ENCODE results near the gene ATPAF2. TPM values are rescaled to one million over a fixed set of nuclear protein-coding genes. Genes with fewer than 3 reads are reported as not detected.

Gene ATPAF2
- total and polyA plus RNA-seq, 4 donors = 12.9 to 20.1 (median 16.8) TPM

- TF ChIP-seq YY1 (IDR thresholded peaks at IDR 0.05) (no peak), NR2F2 (IDR thresholded peaks at IDR 0.05) (no peak), HNF4G (IDR thresholded peaks at IDR 0.05) (no peak), FOXA2 (IDR thresholded peaks at IDR 0.05) (no peak), REST (IDR thresholded peaks at IDR 0.05) (no peak), ATF3 (IDR thresholded peaks at IDR 0.05) (no peak), SP1 (IDR thresholded peaks at IDR 0.05) (no peak), TAF1 (conservative IDR thresholded peaks at IDR 0.05) (no peak), FOXA1 (IDR thresholded peaks at IDR 0.05) (no peak)
- no peak for DNase-seq (ENCODE audit: low spot score)
- 90% methylated on average over 4 of the region's 4 CpGs for WGBS
Observed at GRCh38 chr17:18084256-18084655, 45.3 kb upstream of the ATPAF2 start.

DNA sequence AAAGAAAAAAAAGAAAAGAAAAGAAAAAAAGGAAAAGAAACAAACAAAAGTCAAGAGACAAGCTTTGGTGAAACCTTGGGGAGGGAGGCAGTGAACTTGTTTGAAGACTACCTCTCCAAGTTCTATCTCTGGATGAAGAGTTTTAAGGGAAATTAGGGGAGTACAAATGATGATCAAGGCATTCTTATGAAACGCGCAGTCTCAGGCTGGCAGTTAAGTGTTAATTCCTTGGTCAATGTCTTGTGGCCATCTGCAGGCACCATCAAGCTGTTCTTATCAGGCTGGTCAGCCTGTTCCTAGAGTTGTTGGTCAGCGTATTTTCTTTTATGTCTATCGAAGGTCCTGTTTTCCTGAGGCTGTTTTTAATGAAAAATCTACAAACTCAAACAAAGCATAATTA is 40.6 kb upstream of the ATPAF2 start:
- no peaks in the 10 kb centered on the region for H3K27me3 ChIP-seq (ENCODE audit: control insufficient read depth in 4 of 4, insufficient read depth in 4 of 4, low read length in 3 of 4)
- no peaks in the 10 kb centered on the region for H3K4me1 ChIP-seq (ENCODE audit: control insufficient read depth in 4 of 4, insufficient read depth in 4 of 4, low read length in 3 of 4)
- TF ChIP-seq HNF4A (conservative IDR thresholded peaks at IDR 0.05) = no peak
- TF ChIP-seq TAF1 (conservative IDR thresholded peaks at IDR 0.05) = no peak
- TF ChIP-seq RXRA (IDR thresholded peaks at IDR 0.05) = no peak
- TF ChIP-seq FOXA1 (IDR thresholded peaks at IDR 0.05) = no peak
- TF ChIP-seq RAD21 (IDR thresholded peaks at IDR 0.05) = no peak
- no peak for TF ChIP-seq FOXA2 (IDR thresholded peaks at IDR 0.05)
- no peak for TF ChIP-seq GABPA (IDR thresholded peaks at IDR 0.05 in 1 of 2, conservative IDR thresholded peaks at IDR 0.05 in 1 of 2)
- TF ChIP-seq, protein P1, sequence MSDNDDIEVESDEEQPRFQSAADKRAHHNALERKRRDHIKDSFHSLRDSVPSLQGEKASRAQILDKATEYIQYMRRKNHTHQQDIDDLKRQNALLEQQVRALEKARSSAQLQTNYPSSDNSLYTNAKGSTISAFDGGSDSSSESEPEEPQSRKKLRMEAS (IDR thresholded peaks at IDR 0.05) = no peak
- TF ChIP-seq NR2F2 (IDR thresholded peaks at IDR 0.05) = no peak
- H3K36me3 ChIP-seq (ENCODE audit: control insufficient read depth in 4 of 4, insufficient read depth in 3 of 4, low read depth in 1 of 4, low read length in 3 of 4) = no peaks in the 10 kb centered on the region
- 67% methylated on average over 4 of the region's 4 CpGs for WGBS
- no peak overlapping the region for H3K9ac ChIP-seq (ENCODE audit: low read depth in 1 of 2, low read length in 2 of 2)
- H3K4me3 ChIP-seq (ENCODE audit: low read depth in 1 of 3, low read length in 3 of 3) = no peak overlapping the region
- no peak for DNase-seq (ENCODE audit: low spot score)
- no peak overlapping the region for H3K27ac ChIP-seq (ENCODE audit: low read depth in 1 of 2, low read length in 2 of 2)
- no peaks in the 10 kb centered on the region for H3K9me3 ChIP-seq (ENCODE audit: control insufficient read depth in 4 of 4, low read length in 3 of 4)

More at GRCh38 chr17:18084256-18084655, 45.3 kb upstream of the ATPAF2 start:
- peaks cover 3 to 11% (median 9%) of the 10 kb centered on the region in 4 donors for H3K4me1 ChIP-seq (ENCODE audit: control insufficient read depth in 4 of 4, insufficient read depth in 4 of 4, low read length in 3 of 4)
- H3K27me3 ChIP-seq (ENCODE audit: control insufficient read depth in 4 of 4, insufficient read depth in 4 of 4, low read length in 3 of 4) = no peaks in the 10 kb centered on the region
- no peaks in the 10 kb centered on the region for H3K36me3 ChIP-seq (ENCODE audit: control insufficient read depth in 4 of 4, insufficient read depth in 3 of 4, low read depth in 1 of 4, low read length in 3 of 4)
- no peaks in the 10 kb centered on the region for H3K9me3 ChIP-seq (ENCODE audit: control insufficient read depth in 4 of 4, low read length in 3 of 4)
- H3K9ac ChIP-seq (ENCODE audit: low read depth in 1 of 2, low read length in 2 of 2) = no peak overlapping the region
- no peak overlapping the region for H3K4me3 ChIP-seq (ENCODE audit: low read depth in 1 of 3, low read length in 3 of 3)
- no peak overlapping the region for H3K27ac ChIP-seq (ENCODE audit: low read depth in 1 of 2, low read length in 2 of 2)

DNA sequence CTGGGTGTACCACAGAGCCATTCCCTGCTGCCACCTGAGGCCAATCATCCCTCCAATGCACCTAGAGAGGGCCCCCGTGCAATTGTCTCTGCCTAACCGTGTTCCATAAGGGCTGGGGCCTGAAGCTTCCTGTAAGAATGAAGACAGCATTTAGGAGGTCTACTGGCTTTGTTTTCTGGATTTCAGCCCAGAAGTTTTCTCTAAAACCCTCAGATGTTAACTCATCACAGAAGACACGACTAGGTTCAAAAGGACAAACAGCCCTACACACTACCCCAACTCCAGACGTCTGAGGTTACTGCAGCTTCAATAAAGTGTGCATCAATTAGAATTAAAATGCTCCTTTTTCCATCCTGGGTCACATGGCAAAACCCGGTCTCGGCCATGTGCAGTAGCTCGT is 38.0 kb upstream of the ATPAF2 start:
- DNase-seq (ENCODE audit: low spot score) = no peak
- Histone ChIP-seq H3K27ac (ENCODE audit: low read depth in 1 of 2, low read length in 2 of 2) (no peak overlapping the region), H3K4me1 (ENCODE audit: control insufficient read depth in 4 of 4, insufficient read depth in 4 of 4, low read length in 3 of 4) (no peaks in the 10 kb centered on the region), H3K9me3 (ENCODE audit: control insufficient read depth in 4 of 4, low read length in 3 of 4) (no peaks in the 10 kb centered on the region), H3K9ac (ENCODE audit: low read depth in 1 of 2, low read length in 2 of 2) (no peak overlapping the region), H3K36me3 (ENCODE audit: control insufficient read depth in 4 of 4, insufficient read depth in 3 of 4, low read depth in 1 of 4, low read length in 3 of 4) (no peaks in the 10 kb centered on the region), H3K27me3 (ENCODE audit: control insufficient read depth in 4 of 4, insufficient read depth in 4 of 4, low read length in 3 of 4) (no peaks in the 10 kb centered on the region), H3K4me3 (ENCODE audit: low read depth in 1 of 3, low read length in 3 of 3) (no peak overlapping the region)
- WGBS = 84% methylated on average over 7 of the region's 7 CpGs
- TF ChIP-seq, protein P2, sequence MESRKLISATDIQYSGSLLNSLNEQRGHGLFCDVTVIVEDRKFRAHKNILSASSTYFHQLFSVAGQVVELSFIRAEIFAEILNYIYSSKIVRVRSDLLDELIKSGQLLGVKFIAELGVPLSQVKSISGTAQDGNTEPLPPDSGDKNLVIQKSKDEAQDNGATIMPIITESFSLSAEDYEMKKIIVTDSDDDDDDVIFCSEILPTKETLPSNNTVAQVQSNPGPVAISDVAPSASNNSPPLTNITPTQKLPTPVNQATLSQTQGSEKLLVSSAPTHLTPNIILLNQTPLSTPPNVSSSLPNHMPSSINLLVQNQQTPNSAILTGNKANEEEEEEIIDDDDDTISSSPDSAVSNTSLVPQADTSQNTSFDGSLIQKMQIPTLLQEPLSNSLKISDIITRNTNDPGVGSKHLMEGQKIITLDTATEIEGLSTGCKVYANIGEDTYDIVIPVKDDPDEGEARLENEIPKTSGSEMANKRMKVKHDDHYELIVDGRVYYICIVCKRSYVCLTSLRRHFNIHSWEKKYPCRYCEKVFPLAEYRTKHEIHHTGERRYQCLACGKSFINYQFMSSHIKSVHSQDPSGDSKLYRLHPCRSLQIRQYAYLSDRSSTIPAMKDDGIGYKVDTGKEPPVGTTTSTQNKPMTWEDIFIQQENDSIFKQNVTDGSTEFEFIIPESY (IDR thresholded peaks at IDR 0.05) = no peak
- TF ChIP-seq REST (IDR thresholded peaks at IDR 0.05) (no peak), EGR1 (IDR thresholded peaks at IDR 0.05; ENCODE audit: low read depth in 2 of 2) (no peak), GABPA (IDR thresholded peaks at IDR 0.05 in 1 of 2, conservative IDR thresholded peaks at IDR 0.05 in 1 of 2) (no peak), RAD21 (IDR thresholded peaks at IDR 0.05) (no peak)
- TF ChIP-seq, protein P1 (IDR thresholded peaks at IDR 0.05) = no peak
